PFSK-1 (cell line): ENCODE data around the gene BCAS2.

Experiments used
- POLR2AphosphoS5 ChIP-seq: IDR thresholded peaks from 2 replicates; pipeline ENCODE4 v1.6.1; 2012; ENCODE audit warnings: low read depth, mild to moderate bottlenecking, control low read depth, low read length, moderate library complexity
- REST ChIP-seq, 2 experiments: IDR thresholded peaks; 2 replicates each; pipeline versions ENCODE4 v1.6.1 to v1.8.0; 2011 to 2012; ENCODE audit warnings: low read depth in 2 of 2, low read length in 2 of 2, control low read depth in 1 of 2, inconsistent platforms in 1 of 2, mild to moderate bottlenecking in 1 of 2, moderate library complexity in 1 of 2; ENCODE audit not compliant: insufficient read depth in 1 of 2
- TAF1 ChIP-seq: IDR thresholded peaks from 2 replicates; pipeline ENCODE4 v1.6.1; 2012; ENCODE audit warnings: low read length, control low read depth, borderline replicate concordance; ENCODE audit not compliant: insufficient read depth

DNA sequence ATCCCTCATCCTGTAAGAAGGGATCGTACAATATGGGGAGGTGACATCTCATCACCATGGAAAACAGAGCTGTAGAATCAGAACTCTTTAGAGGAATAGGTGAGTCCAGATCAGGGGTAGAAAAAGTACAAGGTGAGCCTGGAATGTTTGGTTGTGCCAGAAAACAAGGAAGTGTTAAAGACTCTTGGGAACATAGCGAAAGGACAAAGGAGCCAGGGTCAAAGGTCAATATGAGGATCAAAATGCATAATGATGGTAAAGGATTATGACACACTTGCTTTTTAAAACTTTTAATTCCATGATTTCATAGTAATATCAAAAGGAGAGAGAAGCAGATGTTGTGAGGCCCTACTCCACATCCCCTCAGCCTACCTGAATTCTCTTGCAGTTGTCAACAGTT is 51.2 kb downstream of the BCAS2 start:
- TF ChIP-seq REST (IDR thresholded peaks at IDR 0.05; ENCODE audit: insufficient read depth in 1 of 2, low read depth in 2 of 2, low read length in 2 of 2) (no peak), TAF1 (no peak), POLR2AphosphoS5 (no peak)
